GM23338 (cell line): ENCODE measurements around the gene PKDCC. TPM values are rescaled to one million over a fixed set of nuclear protein-coding genes. Genes with fewer than 3 reads are reported as not detected.
A peak's percentile ranks its signal among the peaks of the same experiment; 100 is the strongest.

Experiments used
- ATAC-seq: fragments of 200-7000 bp; cut with Tn5 transposase; 3 replicates; pipeline ENCODE4 v1.9.1; 2020
- DNase-seq: peaks from one replicate; pipeline ENCODE4 v3.0.0-alpha.2; 2015; ENCODE audit warnings: low spot score
- H2AFZ ChIP-seq: fragments of 200-600 bp; sonication (generic); 2 replicates; pipeline ENCODE4 v1.8.0; 2016; ENCODE audit warnings: antibody characterized with exemption, mild to moderate bottlenecking, moderate library complexity
- H3F3A ChIP-seq: fragments of 200-600 bp; sonication (generic); replicated peaks from 2 replicates; pipeline ENCODE4 v1.8.0; 2017; ENCODE audit warnings: antibody characterized with exemption, mixed run types, low read depth
- H3K27ac ChIP-seq: fragments of 200-600 bp; sonication (generic); 2 replicates; pipeline ENCODE4 v1.6.1; 2016; ENCODE audit warnings: low read depth
- H3K27me3 ChIP-seq: fragments of 200-600 bp; sonication (generic); 2 replicates; pipeline ENCODE4 v1.8.0; 2016; ENCODE audit warnings: mild to moderate bottlenecking, mixed run types, moderate library complexity; ENCODE audit not compliant: insufficient read depth
- H3K36me3 ChIP-seq: fragments of 200-600 bp; sonication (generic); 2 replicates; pipeline ENCODE4 v1.8.0; 2016; ENCODE audit warnings: mild to moderate bottlenecking; ENCODE audit not compliant: insufficient read depth
- H3K4me1 ChIP-seq: fragments of 200-600 bp; sonication (generic); 2 replicates; pipeline ENCODE4 v1.8.0; 2016; ENCODE audit warnings: mild to moderate bottlenecking, moderate library complexity; ENCODE audit not compliant: insufficient read depth
- H3K4me2 ChIP-seq: fragments of 200-600 bp; sonication (generic); 2 replicates; pipeline ENCODE4 v1.7.1; 2017; ENCODE audit warnings: mixed run types
- H3K4me3 ChIP-seq: fragments of 200-600 bp; sonication (generic); 2 replicates; pipeline ENCODE4 v1.6.1; 2016; ENCODE audit warnings: mixed run types
- H3K79me2 ChIP-seq: fragments of 200-600 bp; sonication (generic); replicated peaks from 2 replicates; pipeline ENCODE4 v1.8.0; 2017; ENCODE audit warnings: mild to moderate bottlenecking; ENCODE audit not compliant: insufficient read depth
- H3K9me2 ChIP-seq: fragments of 200-600 bp; sonication (generic); 2 replicates; pipeline ENCODE4 v1.8.0; 2017; ENCODE audit not compliant: insufficient read depth
- H4K20me1 ChIP-seq: fragments of 200-600 bp; sonication (generic); replicated peaks from 2 replicates; pipeline ENCODE4 v1.8.0; 2017; ENCODE audit warnings: mild to moderate bottlenecking; ENCODE audit not compliant: insufficient read depth
- H3K27ac Mint-ChIP-seq: 2 replicates; pipeline ENCODE4 v1.8.0; 2020; ENCODE audit warnings: inconsistent platforms, mild to moderate bottlenecking, moderate library complexity, mixed read lengths
- H3K27me3 Mint-ChIP-seq: 3 replicates; pipeline ENCODE4 v1.8.0; 2022; ENCODE audit warnings: low read depth, mild to moderate bottlenecking, moderate library complexity, mixed read lengths, inconsistent platforms; ENCODE audit not compliant: insufficient read depth, poor library complexity
- H3K36me3 Mint-ChIP-seq: 3 replicates; pipeline ENCODE4 v1.8.0; 2021; ENCODE audit warnings: low read depth, mild to moderate bottlenecking, inconsistent platforms, moderate library complexity, mixed read lengths
- H3K4me1 Mint-ChIP-seq: 3 replicates; pipeline ENCODE4 v1.8.0; 2020; ENCODE audit warnings: mild to moderate bottlenecking, inconsistent platforms, mixed read lengths
- H3K4me3 Mint-ChIP-seq: 3 replicates; pipeline ENCODE4 v1.8.0; 2021; ENCODE audit warnings: moderate library complexity, mild to moderate bottlenecking, inconsistent platforms, mixed read lengths
- H3K9me3 Mint-ChIP-seq: 3 replicates; pipeline ENCODE4 v1.8.0; 2020; ENCODE audit warnings: moderate library complexity, mild to moderate bottlenecking, inconsistent platforms, mixed read lengths
- EZH2 ChIP-seq: fragments of 200-600 bp; sonication (generic); IDR thresholded peaks from one replicate; pipeline ENCODE4 v1.8.0; 2017; ENCODE audit warnings: antibody characterized with exemption, mild to moderate bottlenecking, low read depth; ENCODE audit not compliant: unreplicated experiment
- JUNB ChIP-seq: IDR thresholded peaks from one replicate; pipeline ENCODE4 v1.6.1; 2016; ENCODE audit warnings: antibody characterized with exemption; ENCODE audit not compliant: unreplicated experiment
- STAT1 ChIP-seq: IDR thresholded peaks from one replicate; pipeline ENCODE4 v1.6.1; 2016; ENCODE audit warnings: antibody characterized with exemption; ENCODE audit not compliant: unreplicated experiment
- polyA plus RNA-seq: library from polyadenylated mRNA; unstranded; fragments of >200 nt; fragmentation: Nextera tagmentation; extraction: Ambion mirVana; gene quantifications from 2 replicates; pipeline ENCODE4 v1.2.1, GENCODE V29; 2016
- total RNA-seq: library from RNA; depleted of rRNA; stranded (reverse); fragments of >200 nt; shearing (Covaris generic); gene quantifications from 2 replicates; pipeline ENCODE4 v1.2.3, GENCODE V29; 2014
- TF ChIP-seq, protein P1 (sequence below), 2 experiments: fragments of 200-600 bp in 1 of 2; sonication (generic) in 1 of 2; conservative IDR thresholded peaks; 2 replicates each; pipeline versions ENCODE4 v1.5.1 to v1.6.1; 2016 to 2017; ENCODE audit warnings: antibody characterized with exemption in 2 of 2, low read depth in 2 of 2, mild to moderate bottlenecking in 2 of 2, moderate library complexity in 1 of 2
- TF ChIP-seq, protein P2 (sequence below): fragments of 250-450 bp; sonication (Bioruptor Pico); IDR thresholded peaks from 2 replicates; pipeline ENCODE4 v1.5.0; 2020; ENCODE audit warnings: mild to moderate bottlenecking, moderate library complexity
- TF ChIP-seq, protein P3 (sequence below): IDR thresholded peaks from one replicate; pipeline ENCODE4 v1.6.1; 2018; ENCODE audit warnings: antibody characterized with exemption; ENCODE audit not compliant: unreplicated experiment

Gene PKDCC
- total and polyA plus RNA-seq, 2 experiments from 2014 or later: 7.0 to 44.8 TPM

DNA sequence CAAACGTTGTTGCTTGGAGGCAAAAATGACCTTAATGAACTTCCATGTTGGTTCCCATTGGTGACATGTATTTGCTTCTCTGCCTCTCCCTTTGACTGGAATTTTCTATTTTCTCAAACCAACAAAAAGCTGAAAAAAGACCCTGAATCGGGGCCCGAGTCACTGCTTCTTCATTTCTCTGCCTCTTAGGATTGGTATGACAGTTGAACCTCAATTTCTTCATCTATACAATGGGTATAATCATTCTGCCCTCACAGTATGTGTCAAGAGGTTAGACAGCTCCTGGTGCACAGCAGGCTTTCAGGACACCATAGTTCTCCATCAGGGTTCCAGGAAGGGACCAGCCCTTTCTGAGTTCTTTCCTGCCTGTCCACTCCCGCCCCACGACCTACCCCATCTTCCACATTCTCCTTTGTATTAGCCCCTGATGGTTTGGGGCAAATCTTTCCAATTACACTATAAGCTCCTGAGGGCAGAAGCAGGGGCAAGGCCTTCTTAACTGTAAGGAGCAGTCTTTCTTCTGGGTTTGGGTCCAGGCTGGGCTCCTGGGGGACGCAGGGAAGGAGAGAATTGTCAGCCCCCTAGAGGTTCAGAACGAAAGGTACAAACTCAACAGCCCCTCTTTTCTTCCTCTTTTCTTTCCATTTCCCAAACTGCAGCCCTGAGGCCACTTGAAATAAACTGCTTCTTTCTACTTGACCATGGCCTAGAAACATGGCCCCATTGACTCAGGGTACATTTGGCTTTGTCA lies 6.3 kb upstream of the PKDCC start:
- Histone ChIP-seq H3K27me3 (no peaks in the 10 kb centered on the region), H4K20me1 (no peaks in the 10 kb centered on the region), H3K4me2 (no peak overlapping the region), H3F3A (no peaks in the 10 kb centered on the region), H2AFZ (no peak overlapping the region), H3K4me3 (no peak overlapping the region), H3K27ac (no peak overlapping the region), H3K4me1 (peaks cover 28% of the 10 kb centered on the region), H3K79me2 (no peaks in the 10 kb centered on the region), H3K9me2 (no peaks in the 10 kb centered on the region), H3K36me3 (no peaks in the 10 kb centered on the region)
- no peak overlapping the region for H3K4me3 Mint-ChIP-seq
- DNase-seq (peak; percentile 52), ATAC-seq (peak; percentile 11; the same call in 2 of the 3 replicates)
- no peaks in the 10 kb centered on the region for H3K36me3 Mint-ChIP-seq
- peaks cover 8% of the 10 kb centered on the region for H3K27me3 Mint-ChIP-seq
- no peak for TF ChIP-seq STAT1
- TF ChIP-seq, protein P1, sequence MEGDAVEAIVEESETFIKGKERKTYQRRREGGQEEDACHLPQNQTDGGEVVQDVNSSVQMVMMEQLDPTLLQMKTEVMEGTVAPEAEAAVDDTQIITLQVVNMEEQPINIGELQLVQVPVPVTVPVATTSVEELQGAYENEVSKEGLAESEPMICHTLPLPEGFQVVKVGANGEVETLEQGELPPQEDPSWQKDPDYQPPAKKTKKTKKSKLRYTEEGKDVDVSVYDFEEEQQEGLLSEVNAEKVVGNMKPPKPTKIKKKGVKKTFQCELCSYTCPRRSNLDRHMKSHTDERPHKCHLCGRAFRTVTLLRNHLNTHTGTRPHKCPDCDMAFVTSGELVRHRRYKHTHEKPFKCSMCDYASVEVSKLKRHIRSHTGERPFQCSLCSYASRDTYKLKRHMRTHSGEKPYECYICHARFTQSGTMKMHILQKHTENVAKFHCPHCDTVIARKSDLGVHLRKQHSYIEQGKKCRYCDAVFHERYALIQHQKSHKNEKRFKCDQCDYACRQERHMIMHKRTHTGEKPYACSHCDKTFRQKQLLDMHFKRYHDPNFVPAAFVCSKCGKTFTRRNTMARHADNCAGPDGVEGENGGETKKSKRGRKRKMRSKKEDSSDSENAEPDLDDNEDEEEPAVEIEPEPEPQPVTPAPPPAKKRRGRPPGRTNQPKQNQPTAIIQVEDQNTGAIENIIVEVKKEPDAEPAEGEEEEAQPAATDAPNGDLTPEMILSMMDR (conservative IDR thresholded peaks at IDR 0.05; ENCODE audit: low read depth in 2 of 2): peak; percentile 41 to 51
- no peaks in the 10 kb centered on the region for H3K9me3 Mint-ChIP-seq
- H3K27ac Mint-ChIP-seq: no peak overlapping the region
- H3K4me1 Mint-ChIP-seq: peaks cover 51% of the 10 kb centered on the region

DNA sequence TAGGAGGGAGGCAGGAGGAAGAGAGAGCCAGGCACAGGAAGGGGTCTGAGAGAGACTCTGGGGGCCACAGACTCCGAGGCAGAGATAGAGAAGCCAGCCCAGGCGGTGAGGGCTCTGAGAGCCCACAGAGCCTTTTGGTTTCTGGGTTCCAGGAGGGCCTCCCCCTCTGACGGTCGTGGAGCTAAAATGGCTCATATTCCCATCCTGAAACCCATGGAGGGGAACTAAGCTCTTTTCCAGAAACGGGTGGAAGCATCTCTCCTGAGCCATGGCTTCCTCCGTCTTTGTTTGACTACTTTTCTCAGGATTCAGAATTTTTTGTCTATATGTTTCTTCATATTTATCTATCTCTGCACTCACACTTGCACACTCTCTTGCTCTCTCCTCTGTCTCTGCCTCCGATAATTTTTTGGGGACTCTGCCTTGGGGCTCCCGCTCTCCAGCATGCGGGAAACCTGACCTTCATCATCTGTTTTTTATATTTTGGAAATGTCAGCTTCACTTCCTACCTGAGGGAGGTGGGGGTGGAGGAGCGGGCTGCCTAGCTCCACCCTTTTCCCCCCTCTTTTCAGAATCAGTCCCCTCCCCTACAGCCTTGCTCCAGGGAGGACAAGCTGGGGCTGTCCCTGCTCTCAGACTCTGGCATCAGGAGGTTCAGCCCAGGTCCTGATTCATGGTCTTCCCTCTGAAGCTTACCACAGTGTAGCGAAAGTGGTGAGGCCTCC lies 5.0 kb upstream of the PKDCC start:
- Mint-ChIP-seq H3K4me1 (peaks cover 51% of the 10 kb centered on the region), H3K9me3 (no peaks in the 10 kb centered on the region), H3K36me3 (no peaks in the 10 kb centered on the region), H3K27ac (no peak overlapping the region), H3K4me3 (no peak overlapping the region), H3K27me3 (peaks cover 13% of the 10 kb centered on the region)
- Histone ChIP-seq H3K4me3 (no peak overlapping the region), H3K9me2 (no peaks in the 10 kb centered on the region), H2AFZ (peak overlapping the region; percentile 56; the same call in 1 of the 2 replicates), H3K4me2 (0 out of 2 replicates have a peak overlapping the region, but pooled peaks have one; percentile 26), H4K20me1 (no peaks in the 10 kb centered on the region), H3K79me2 (no peaks in the 10 kb centered on the region), H3K27me3 (no peaks in the 10 kb centered on the region), H3K4me1 (peaks cover 28% of the 10 kb centered on the region), H3F3A (no peaks in the 10 kb centered on the region), H3K27ac (no peak overlapping the region), H3K36me3 (no peaks in the 10 kb centered on the region)
- ATAC-seq (no peak), DNase-seq (no peak)
- TF ChIP-seq EZH2: no peak
- TF ChIP-seq JUNB: no peak
- TF ChIP-seq, protein P2, sequence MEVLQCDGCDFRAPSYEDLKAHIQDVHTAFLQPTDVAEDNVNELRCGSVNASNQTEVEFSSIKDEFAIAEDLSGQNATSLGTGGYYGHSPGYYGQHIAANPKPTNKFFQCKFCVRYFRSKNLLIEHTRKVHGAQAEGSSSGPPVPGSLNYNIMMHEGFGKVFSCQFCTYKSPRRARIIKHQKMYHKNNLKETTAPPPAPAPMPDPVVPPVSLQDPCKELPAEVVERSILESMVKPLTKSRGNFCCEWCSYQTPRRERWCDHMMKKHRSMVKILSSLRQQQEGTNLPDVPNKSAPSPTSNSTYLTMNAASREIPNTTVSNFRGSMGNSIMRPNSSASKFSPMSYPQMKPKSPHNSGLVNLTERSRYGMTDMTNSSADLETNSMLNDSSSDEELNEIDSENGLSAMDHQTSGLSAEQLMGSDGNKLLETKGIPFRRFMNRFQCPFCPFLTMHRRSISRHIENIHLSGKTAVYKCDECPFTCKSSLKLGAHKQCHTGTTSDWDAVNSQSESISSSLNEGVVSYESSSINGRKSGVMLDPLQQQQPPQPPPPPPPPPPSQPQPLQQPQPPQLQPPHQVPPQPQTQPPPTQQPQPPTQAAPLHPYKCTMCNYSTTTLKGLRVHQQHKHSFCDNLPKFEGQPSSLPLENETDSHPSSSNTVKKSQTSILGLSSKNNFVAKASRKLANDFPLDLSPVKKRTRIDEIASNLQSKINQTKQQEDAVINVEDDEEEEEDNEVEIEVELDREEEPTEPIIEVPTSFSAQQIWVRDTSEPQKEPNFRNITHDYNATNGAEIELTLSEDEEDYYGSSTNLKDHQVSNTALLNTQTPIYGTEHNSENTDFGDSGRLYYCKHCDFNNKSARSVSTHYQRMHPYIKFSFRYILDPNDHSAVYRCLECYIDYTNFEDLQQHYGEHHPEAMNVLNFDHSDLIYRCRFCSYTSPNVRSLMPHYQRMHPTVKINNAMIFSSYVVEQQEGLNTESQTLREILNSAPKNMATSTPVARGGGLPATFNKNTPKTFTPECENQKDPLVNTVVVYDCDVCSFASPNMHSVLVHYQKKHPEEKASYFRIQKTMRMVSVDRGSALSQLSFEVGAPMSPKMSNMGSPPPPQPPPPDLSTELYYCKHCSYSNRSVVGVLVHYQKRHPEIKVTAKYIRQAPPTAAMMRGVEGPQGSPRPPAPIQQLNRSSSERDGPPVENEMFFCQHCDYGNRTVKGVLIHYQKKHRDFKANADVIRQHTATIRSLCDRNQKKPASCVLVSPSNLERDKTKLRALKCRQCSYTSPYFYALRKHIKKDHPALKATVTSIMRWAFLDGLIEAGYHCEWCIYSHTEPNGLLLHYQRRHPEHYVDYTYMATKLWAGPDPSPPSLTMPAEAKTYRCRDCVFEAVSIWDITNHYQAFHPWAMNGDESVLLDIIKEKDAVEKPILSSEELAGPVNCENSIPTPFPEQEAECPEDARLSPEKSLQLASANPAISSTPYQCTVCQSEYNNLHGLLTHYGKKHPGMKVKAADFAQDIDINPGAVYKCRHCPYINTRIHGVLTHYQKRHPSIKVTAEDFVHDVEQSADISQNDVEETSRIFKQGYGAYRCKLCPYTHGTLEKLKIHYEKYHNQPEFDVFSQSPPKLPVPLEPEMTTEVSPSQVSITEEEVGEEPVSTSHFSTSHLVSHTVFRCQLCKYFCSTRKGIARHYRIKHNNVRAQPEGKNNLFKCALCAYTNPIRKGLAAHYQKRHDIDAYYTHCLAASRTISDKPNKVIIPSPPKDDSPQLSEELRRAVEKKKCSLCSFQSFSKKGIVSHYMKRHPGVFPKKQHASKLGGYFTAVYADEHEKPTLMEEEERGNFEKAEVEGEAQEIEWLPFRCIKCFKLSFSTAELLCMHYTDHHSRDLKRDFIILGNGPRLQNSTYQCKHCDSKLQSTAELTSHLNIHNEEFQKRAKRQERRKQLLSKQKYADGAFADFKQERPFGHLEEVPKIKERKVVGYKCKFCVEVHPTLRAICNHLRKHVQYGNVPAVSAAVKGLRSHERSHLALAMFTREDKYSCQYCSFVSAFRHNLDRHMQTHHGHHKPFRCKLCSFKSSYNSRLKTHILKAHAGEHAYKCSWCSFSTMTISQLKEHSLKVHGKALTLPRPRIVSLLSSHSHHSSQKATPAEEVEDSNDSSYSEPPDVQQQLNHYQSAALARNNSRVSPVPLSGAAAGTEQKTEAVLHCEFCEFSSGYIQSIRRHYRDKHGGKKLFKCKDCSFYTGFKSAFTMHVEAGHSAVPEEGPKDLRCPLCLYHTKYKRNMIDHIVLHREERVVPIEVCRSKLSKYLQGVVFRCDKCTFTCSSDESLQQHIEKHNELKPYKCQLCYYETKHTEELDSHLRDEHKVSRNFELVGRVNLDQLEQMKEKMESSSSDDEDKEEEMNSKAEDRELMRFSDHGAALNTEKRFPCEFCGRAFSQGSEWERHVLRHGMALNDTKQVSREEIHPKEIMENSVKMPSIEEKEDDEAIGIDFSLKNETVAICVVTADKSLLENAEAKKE (CRISPR knock-in tag): no peak
- TF ChIP-seq, protein P3, sequence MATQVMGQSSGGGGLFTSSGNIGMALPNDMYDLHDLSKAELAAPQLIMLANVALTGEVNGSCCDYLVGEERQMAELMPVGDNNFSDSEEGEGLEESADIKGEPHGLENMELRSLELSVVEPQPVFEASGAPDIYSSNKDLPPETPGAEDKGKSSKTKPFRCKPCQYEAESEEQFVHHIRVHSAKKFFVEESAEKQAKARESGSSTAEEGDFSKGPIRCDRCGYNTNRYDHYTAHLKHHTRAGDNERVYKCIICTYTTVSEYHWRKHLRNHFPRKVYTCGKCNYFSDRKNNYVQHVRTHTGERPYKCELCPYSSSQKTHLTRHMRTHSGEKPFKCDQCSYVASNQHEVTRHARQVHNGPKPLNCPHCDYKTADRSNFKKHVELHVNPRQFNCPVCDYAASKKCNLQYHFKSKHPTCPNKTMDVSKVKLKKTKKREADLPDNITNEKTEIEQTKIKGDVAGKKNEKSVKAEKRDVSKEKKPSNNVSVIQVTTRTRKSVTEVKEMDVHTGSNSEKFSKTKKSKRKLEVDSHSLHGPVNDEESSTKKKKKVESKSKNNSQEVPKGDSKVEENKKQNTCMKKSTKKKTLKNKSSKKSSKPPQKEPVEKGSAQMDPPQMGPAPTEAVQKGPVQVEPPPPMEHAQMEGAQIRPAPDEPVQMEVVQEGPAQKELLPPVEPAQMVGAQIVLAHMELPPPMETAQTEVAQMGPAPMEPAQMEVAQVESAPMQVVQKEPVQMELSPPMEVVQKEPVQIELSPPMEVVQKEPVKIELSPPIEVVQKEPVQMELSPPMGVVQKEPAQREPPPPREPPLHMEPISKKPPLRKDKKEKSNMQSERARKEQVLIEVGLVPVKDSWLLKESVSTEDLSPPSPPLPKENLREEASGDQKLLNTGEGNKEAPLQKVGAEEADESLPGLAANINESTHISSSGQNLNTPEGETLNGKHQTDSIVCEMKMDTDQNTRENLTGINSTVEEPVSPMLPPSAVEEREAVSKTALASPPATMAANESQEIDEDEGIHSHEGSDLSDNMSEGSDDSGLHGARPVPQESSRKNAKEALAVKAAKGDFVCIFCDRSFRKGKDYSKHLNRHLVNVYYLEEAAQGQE: no peak
- TF ChIP-seq STAT1: no peak
